ENCODE data around the gene SORBS1. TPM values are rescaled to one million over a fixed set of nuclear protein-coding genes. Genes with fewer than 3 reads are reported as not detected.

The SORBS1 gene
- total RNA-seq, 4 donors from 2014 or later: 23.3 to 359 (median 72.2) TPM

DNA sequence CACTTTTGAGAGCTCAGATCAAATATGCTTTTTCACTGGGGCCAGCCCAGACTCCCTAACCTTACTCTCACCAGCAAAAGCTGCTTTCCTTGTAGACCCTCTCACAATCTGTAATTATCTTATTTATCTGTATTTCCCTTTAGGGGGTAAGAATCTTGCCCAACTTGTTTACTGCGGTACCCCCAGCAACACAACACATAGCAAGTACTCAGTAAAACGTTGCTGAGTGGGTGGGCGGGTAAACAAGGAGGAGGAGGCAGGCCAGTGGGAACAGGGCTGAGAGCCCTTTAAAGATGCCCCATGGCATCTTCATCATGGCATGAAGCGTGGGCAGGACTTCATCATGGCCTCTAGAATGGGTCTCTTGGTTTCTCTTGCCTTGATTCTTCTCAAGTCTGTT is 64.2 kb downstream of the SORBS1 start:
- TF ChIP-seq, protein P1, sequence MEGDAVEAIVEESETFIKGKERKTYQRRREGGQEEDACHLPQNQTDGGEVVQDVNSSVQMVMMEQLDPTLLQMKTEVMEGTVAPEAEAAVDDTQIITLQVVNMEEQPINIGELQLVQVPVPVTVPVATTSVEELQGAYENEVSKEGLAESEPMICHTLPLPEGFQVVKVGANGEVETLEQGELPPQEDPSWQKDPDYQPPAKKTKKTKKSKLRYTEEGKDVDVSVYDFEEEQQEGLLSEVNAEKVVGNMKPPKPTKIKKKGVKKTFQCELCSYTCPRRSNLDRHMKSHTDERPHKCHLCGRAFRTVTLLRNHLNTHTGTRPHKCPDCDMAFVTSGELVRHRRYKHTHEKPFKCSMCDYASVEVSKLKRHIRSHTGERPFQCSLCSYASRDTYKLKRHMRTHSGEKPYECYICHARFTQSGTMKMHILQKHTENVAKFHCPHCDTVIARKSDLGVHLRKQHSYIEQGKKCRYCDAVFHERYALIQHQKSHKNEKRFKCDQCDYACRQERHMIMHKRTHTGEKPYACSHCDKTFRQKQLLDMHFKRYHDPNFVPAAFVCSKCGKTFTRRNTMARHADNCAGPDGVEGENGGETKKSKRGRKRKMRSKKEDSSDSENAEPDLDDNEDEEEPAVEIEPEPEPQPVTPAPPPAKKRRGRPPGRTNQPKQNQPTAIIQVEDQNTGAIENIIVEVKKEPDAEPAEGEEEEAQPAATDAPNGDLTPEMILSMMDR (IDR thresholded peaks at IDR 0.05): no peak
- no peak for TF ChIP-seq POLR2A (IDR thresholded peaks at IDR 0.05)
- no peak for DNase-seq
- 56 to 59% methylated on average over 4 of the region's 4 CpGs for WGBS, 2 donors
- intact Hi-C loops (cut with DNase I): no loop called here
- peak overlapping the region in 1 of 4 donors; percentile 18 for H3K4me3 ChIP-seq
- no peaks in the 10 kb centered on the region for H3K9me3 ChIP-seq
- no peaks in the 10 kb centered on the region for H3K36me3 ChIP-seq
- H3K4me1 ChIP-seq: peaks cover 0 to 11% (median 4%) of the 10 kb centered on the region in 3 donors
- peak overlapping the region; percentile 9 to 83 (median 60) for H3K27ac ChIP-seq
- no peaks in the 10 kb centered on the region for H3K27me3 ChIP-seq

DNA sequence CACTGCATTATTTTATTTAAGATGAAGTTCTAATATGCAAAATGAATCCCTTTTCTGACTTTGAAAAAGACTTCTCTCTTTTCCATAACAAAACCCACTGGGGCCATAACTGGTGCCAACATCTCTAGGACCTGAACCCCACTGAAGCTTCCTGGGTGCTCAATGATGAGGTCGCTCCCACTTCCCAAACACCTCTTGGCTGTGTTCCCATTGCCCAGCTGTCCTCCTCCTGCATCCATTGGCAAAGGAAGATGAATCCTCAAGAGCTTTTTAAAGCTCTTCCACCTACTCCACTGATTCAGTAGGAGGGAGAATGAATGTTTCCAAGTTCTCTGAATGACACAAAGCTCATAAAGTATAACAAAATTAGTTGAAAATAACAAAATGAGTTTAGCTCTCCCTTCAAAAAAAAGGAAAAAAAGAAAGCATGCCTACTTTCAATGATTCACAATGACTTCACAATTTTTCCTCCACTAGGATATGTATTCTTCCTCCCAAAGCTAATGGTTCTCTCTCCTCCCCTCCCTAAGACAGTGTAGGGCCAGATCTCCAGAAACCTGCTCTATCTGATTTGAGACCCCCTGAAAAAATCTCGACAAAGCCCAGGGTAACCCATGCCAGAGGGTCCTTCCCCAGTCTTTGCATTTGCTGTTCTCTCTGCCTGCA is 64.8 kb downstream of the SORBS1 start:
- no peak for DNase-seq

DNA sequence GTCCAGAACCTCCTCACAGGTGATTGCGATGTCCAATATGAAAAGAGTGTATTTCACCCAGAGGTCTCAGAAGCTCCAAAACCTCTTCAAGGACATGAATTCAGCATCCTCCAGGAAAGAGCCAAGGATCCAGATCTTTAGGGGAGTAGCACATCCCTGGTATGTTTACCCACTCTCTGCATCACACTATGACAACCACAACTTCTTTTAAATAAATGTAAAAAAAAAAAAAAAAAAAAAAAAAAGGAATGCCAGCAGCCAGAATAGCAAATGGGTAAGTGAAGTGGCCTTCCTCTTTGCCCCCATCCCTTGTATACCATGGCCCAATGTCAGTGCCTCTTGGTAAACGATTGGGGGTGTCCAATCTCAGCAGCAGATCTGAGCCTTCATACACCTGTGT is 67.3 kb downstream of the SORBS1 start:
- Histone ChIP-seq H3K27me3 (no peaks in the 10 kb centered on the region), H3K36me3 (no peaks in the 10 kb centered on the region), H3K27ac (peak overlapping the region in 3 of 4 donors; percentile 26 to 83 (median 56)), H3K9me3 (no peaks in the 10 kb centered on the region), H3K4me1 (peaks cover 0 to 8% (median 0%) of the 10 kb centered on the region in 3 donors), H3K4me3 (no peak overlapping the region)
- no peak for TF ChIP-seq POLR2A (IDR thresholded peaks at IDR 0.05)
- TF ChIP-seq, protein P1 (IDR thresholded peaks at IDR 0.05): no peak
- intact Hi-C loops (cut with DNase I): no loop called here
- DNase-seq: no peak
- 83 to 100% methylated on average over 2 of the region's 2 CpGs for WGBS, 2 donors

More for the DNA sequence above, 64.8 kb downstream of the SORBS1 start:
- Histone ChIP-seq H3K36me3 (no peaks in the 10 kb centered on the region), H3K4me3 (peak overlapping the region in 1 of 4 donors; percentile 18), H3K27me3 (no peaks in the 10 kb centered on the region), H3K9me3 (no peaks in the 10 kb centered on the region), H3K27ac (peak overlapping the region; percentile 9 to 83 (median 60)), H3K4me1 (peaks cover 0 to 5% (median 1%) of the 10 kb centered on the region in 3 donors)
- 57 to 61% methylated on average over 2 of the region's 2 CpGs for WGBS, 2 donors
- intact Hi-C loops (cut with DNase I): no loop called here
- TF ChIP-seq, protein P1 (IDR thresholded peaks at IDR 0.05): no peak
- TF ChIP-seq POLR2A (IDR thresholded peaks at IDR 0.05): no peak

DNA sequence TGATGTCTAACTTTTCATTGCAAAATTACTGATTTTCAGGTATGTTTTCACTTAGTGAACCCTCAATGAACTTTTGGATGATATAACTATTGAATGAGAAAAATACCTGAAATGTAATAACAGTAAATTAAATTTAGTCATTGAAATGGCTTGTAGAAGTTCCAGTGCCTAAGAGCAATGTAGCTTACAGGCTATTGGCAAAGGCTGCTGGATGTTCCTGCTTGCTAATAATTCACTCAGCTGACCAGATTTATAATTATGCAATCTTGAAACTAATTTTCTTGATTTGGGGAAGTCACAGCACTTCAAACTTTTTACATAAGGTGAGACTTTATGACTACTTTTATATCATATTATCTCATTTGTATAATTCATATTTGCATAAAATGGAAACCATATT is 73.2 kb downstream of the SORBS1 start:
- no peaks in the 10 kb centered on the region for H3K27me3 ChIP-seq
- no peak overlapping the region for H3K4me3 ChIP-seq
- no peaks in the 10 kb centered on the region for H3K9me3 ChIP-seq
- peaks cover 0 to 13% (median 0%) of the 10 kb centered on the region in 3 donors for H3K4me1 ChIP-seq
- no peak for DNase-seq
- TF ChIP-seq POLR2A (IDR thresholded peaks at IDR 0.05): no peak
- TF ChIP-seq, protein P1 (IDR thresholded peaks at IDR 0.05): no peak
- H3K27ac ChIP-seq: peak overlapping the region in 3 of 4 donors; percentile 57 to 77 (median 59)
- intact Hi-C loops (cut with DNase I): no loop called here
- H3K36me3 ChIP-seq: no peaks in the 10 kb centered on the region

DNA sequence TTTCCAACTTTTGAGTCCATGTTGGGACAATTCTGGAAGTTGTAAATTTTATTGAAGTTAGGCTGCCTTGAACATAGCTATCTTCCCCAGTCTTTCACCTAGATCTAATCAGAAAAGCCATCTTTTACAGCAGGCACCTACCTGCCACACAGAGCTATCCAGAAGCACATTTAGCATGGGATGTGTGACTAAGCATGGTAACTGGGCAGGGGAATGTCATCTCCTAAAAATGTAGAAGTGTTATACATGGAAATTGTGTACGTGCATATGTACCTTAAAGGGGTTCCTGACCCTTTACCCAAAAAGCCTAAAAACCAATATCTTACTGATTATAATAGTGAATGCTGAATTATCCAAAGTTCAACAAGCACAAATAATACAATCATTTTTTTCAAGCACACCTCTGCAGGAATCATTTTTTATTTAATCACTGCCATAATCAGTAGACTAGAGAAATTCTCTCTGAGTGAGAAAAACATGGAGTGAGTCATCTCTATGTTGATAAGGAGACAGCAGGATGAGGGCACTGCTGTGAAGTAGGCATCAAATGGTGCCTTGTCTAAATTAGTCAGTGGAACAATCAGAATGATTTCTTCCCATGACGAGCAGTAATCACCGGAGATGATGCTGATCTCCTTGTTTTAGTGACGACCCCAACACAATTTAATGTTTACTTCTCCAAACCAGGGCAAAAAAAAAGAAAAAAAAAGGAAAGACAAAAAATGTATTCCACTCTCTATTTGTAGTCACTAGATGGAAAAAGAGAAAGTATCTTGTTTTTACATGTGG is 75.9 kb downstream of the SORBS1 start:
- intact Hi-C loops (cut with DNase I): no loop called here
- H3K9me3 ChIP-seq: no peaks in the 10 kb centered on the region
- no peak for DNase-seq
- TF ChIP-seq, protein P1 (IDR thresholded peaks at IDR 0.05): no peak
- no peak for TF ChIP-seq POLR2A (IDR thresholded peaks at IDR 0.05)
- no peak overlapping the region for H3K4me3 ChIP-seq
- WGBS, 2 donors: 49 to 71% methylated on average over 4 of the region's 4 CpGs
- peaks cover 0 to 30% (median 9%) of the 10 kb centered on the region in 3 donors for H3K4me1 ChIP-seq
- no peaks in the 10 kb centered on the region for H3K36me3 ChIP-seq
- no peaks in the 10 kb centered on the region for H3K27me3 ChIP-seq
- peak overlapping the region in 3 of 4 donors; percentile 22 to 77 (median 57) for H3K27ac ChIP-seq
